K562 (cell line): ENCODE measurements around the gene CCDC97. TPM values are rescaled to one million over a fixed set of nuclear protein-coding genes. Genes with fewer than 3 reads are reported as not detected.

Experiments used
- ATAC-seq: fragments of 200-7000 bp; cut with Tn5 transposase; 3 replicates; pipeline ENCODE4 v1.9.1; 2020; ENCODE audit warnings: moderate library complexity
- BruUV-seq: library from RNA; stranded (reverse); fragments of 400-500 nt; replicated peaks from 2 replicates; lab custom pipeline; 2021; lab: Mats Ljungman, UMichigan
- CTCF ChIA-PET: fragments of 300-600 bp; formaldehyde crosslinking; extraction: SDS; loops from one replicate; lab custom pipeline; 2021; ENCODE audit warnings: low intra/inter-chr PET ratio; lab: Yijun Ruan, JAX
- POLR2A ChIA-PET: fragments of 300-600, 350-650 bp; sonication (Branson Sonifier 250); formaldehyde crosslinking; extraction: SDS; loops from one replicate; lab custom pipeline; 2021; ENCODE audit warnings: antibody characterized with exemption, inconsistent platforms; lab: Yijun Ruan, JAX
- DNase-seq, 4 experiments: peaks; one replicate each; pipeline versions ENCODE4 v3.0.0 to v3.0.0-alpha.2; 2011 to 2018; ENCODE audit warnings: low spot score in 3 of 4, mixed read lengths in 3 of 4; ENCODE audit errors: extremely low read depth in 1 of 4
- FAIRE-seq: peaks from 2 replicates; lab custom pipeline; 2011; peaks lifted over from hg19 to GRCh38; lab: Jason Lieb, UNC
- H2AFZ ChIP-seq: 2 replicates; pipeline ENCODE4 v1.6.0; 2011; ENCODE audit warnings: low read depth, low read length, control low read depth, inconsistent platforms
- H3K27ac ChIP-seq: fragments of 200-600 bp; 3 replicates; pipeline ENCODE4 v1.8.0; 2011; ENCODE audit warnings: low read depth, mild to moderate bottlenecking, control low read depth, inconsistent platforms, low read length, moderate library complexity, mixed read lengths; ENCODE audit errors: extremely low read depth
- H3K27me3 ChIP-seq, 2 experiments: fragments of 300-600 bp in 1 of 2; 2 replicates in 1 of 2; 3 replicates in 1 of 2; pipeline versions ENCODE4 v1.6.0 to v1.8.0; 2011; ENCODE audit warnings: inconsistent platforms in 2 of 2, low read length in 2 of 2, mild to moderate bottlenecking in 1 of 2, mixed read lengths in 1 of 2, moderate library complexity in 1 of 2; ENCODE audit not compliant: control insufficient read depth in 2 of 2, insufficient read depth in 2 of 2
- H3K36me3 ChIP-seq: fragments of 300-600 bp; 3 replicates; pipeline ENCODE4 v1.8.0; 2011; ENCODE audit warnings: mild to moderate bottlenecking, low read length, inconsistent platforms; ENCODE audit not compliant: control insufficient read depth, insufficient read depth
- H3K4me1 ChIP-seq, 2 experiments: fragments of 200-600 bp in 1 of 2; replicated peaks in 1 of 2; 2 replicates in 1 of 2; 3 replicates in 1 of 2; pipeline versions ENCODE4 v1.5.1 to v1.8.0; 2011; ENCODE audit warnings: inconsistent platforms in 2 of 2, low read length in 2 of 2, mild to moderate bottlenecking in 1 of 2, mixed read lengths in 1 of 2, moderate library complexity in 1 of 2; ENCODE audit not compliant: control insufficient read depth in 2 of 2, insufficient read depth in 2 of 2
- H3K4me2 ChIP-seq: 2 replicates; pipeline ENCODE4 v1.6.1; 2011; ENCODE audit warnings: low read length, control low read depth, inconsistent platforms, mixed read lengths; ENCODE audit not compliant: insufficient read depth
- H3K4me3 ChIP-seq: fragments of 200-600 bp; sonication (generic), shearing (Covaris generic); 2 replicates; pipeline ENCODE4 v1.5.1; 2016; ENCODE audit warnings: control low read depth, inconsistent platforms
- H3K79me2 ChIP-seq: fragments of 200-600 bp; 3 replicates; pipeline ENCODE4 v1.8.0; 2011; ENCODE audit warnings: low read length, inconsistent platforms; ENCODE audit not compliant: control insufficient read depth, insufficient read depth
- H3K9ac ChIP-seq, 2 experiments: 2 replicates each; pipeline versions ENCODE4 v1.6.0 to v1.6.1; 2011; ENCODE audit warnings: low read depth in 2 of 2, low read length in 2 of 2, control low read depth in 1 of 2, inconsistent platforms in 1 of 2, mild to moderate bottlenecking in 1 of 2, mixed read lengths in 1 of 2; ENCODE audit not compliant: insufficient read depth in 1 of 2
- H3K9me1 ChIP-seq: one replicate; pipeline ENCODE4 v1.6.0; 2011; ENCODE audit warnings: inconsistent platforms, mild to moderate bottlenecking, low read length, moderate library complexity; ENCODE audit not compliant: control insufficient read depth, insufficient read depth
- H3K9me3 ChIP-seq: replicated peaks from 2 replicates; pipeline ENCODE4 v1.5.1; 2011; ENCODE audit warnings: low read depth, low read length, inconsistent platforms; ENCODE audit not compliant: control insufficient read depth, insufficient read depth
- H4K20me1 ChIP-seq: replicated peaks from 2 replicates; pipeline ENCODE4 v1.6.1; 2011; ENCODE audit warnings: low read length, inconsistent platforms, mixed read lengths; ENCODE audit not compliant: control insufficient read depth, insufficient read depth
- CHD4 ChIP-seq: fragments of 200-600 bp; sonication (generic); IDR thresholded peaks from 3 replicates; pipeline ENCODE4 v1.6.1; 2012; ENCODE audit warnings: low read depth, mild to moderate bottlenecking, mixed read lengths, low read length, inconsistent platforms; ENCODE audit not compliant: insufficient read depth, insufficient replicate concordance, poor library complexity, severe bottlenecking
- HNRNPUL1 ChIP-seq: fragments of 200-400 bp; formaldehyde crosslinking; IDR thresholded peaks from 2 replicates; pipeline ENCODE4 v1.6.1; 2017; ENCODE audit warnings: low read length
- JUNB ChIP-seq: fragments of 450-650 bp; formaldehyde crosslinking; conservative IDR thresholded peaks from 2 replicates; pipeline ENCODE4 v1.4.0; 2020; ENCODE audit warnings: mild to moderate bottlenecking
- MTA1 ChIP-seq: fragments of 450-650 bp; IDR thresholded peaks from 2 replicates; pipeline ENCODE4 v1.6.1; 2017; ENCODE audit warnings: borderline replicate concordance
- POLR3A ChIP-seq: IDR thresholded peaks from 2 replicates; pipeline ENCODE4 v1.6.1; 2011; ENCODE audit warnings: borderline replicate concordance, mild to moderate bottlenecking, moderate library complexity; ENCODE audit not compliant: insufficient read length, insufficient read depth; ENCODE audit errors: extremely low read depth
- TAF15 ChIP-seq: fragments of 200-400 bp; formaldehyde crosslinking; IDR thresholded peaks from 2 replicates; pipeline ENCODE4 v1.6.1; 2017; ENCODE audit warnings: mild to moderate bottlenecking, low read depth, low read length, moderate library complexity
- TFAP4 ChIP-seq: sonication (generic); formaldehyde crosslinking; IDR thresholded peaks from 2 replicates; pipeline ENCODE4 v1.8.0; 2022; ENCODE audit warnings: missing genetic modification reagents, mild to moderate bottlenecking, moderate library complexity, borderline replicate concordance
- YBX1 ChIP-seq: fragments of 450-650 bp; IDR thresholded peaks from 2 replicates; pipeline ENCODE4 v1.7.1; 2016; ENCODE audit warnings: mild to moderate bottlenecking
- YY1 ChIP-seq, 3 experiments: IDR thresholded peaks; 2 replicates each; pipeline ENCODE4 v1.6.1; 2011; ENCODE audit warnings: low read length in 2 of 3, mild to moderate bottlenecking in 2 of 3, moderate library complexity in 2 of 3, borderline replicate concordance in 1 of 3, control low read depth in 1 of 3, low read depth in 1 of 3; ENCODE audit not compliant: insufficient read depth in 3 of 3, insufficient replicate concordance in 2 of 3, control insufficient read depth in 1 of 3, insufficient read length in 1 of 3; ENCODE audit errors: extremely low read depth in 1 of 3
- ZBTB7A ChIP-seq: IDR thresholded peaks from 2 replicates; pipeline ENCODE4 v1.6.1; 2011; ENCODE audit warnings: low read depth, mild to moderate bottlenecking, low read length, moderate library complexity, borderline replicate concordance; ENCODE audit not compliant: control insufficient read depth
- ZBTB9 ChIP-seq: fragments of 450-650 bp; formaldehyde crosslinking; IDR thresholded peaks from 2 replicates; pipeline ENCODE4 v1.4.0; 2020; ENCODE audit warnings: mild to moderate bottlenecking, moderate library complexity
- ZKSCAN3 ChIP-seq: fragments of 250-450 bp; sonication (Bioruptor Pico); IDR thresholded peaks from 2 replicates; pipeline ENCODE4 v1.4.0; 2020
- WGBS: fragments of 100-300 bp; shearing (Covaris generic); methylation state at CpG from one replicate; pipeline ENCODE4 v1.1.6; 2016; ENCODE audit warnings: low coverage, mixed read lengths; ENCODE audit not compliant: insufficient coverage; ENCODE audit errors: missing lambda C conversion rate; 5-methylcytosine and 5-hydroxymethylcytosine counted together
- in situ Hi-C: fragments of 300-500 bp; cut with MboI; formaldehyde crosslinking; loops from 4 replicates; pipeline ENCODE4 v1.15.0; 2018; ENCODE audit warnings: inconsistent platforms, mixed read lengths
- intact Hi-C: fragments of 100-400 bp; cut with micrococcal nuclease; formaldehyde crosslinking; loops from 2 replicates; pipeline ENCODE4 v1.14.2; 2022
- polyA plus RNA-seq, 8 experiments: library from polyadenylated mRNA; depleted of rRNA in 4 of 8; stranded (reverse) in 5 of 8; unstranded in 3 of 8; fragments of >200 nt; fragmentation: Nextera tagmentation in 2 of 8; fragmentation: Illumina TruSeq in 1 of 8; extraction: Ambion mirVana in 2 of 8; extraction: Trizol in 1 of 8; gene quantifications; 2 replicates each; pipeline versions ENCODE4 v1.2.1 to v1.2.3, GENCODE V29; 2011 to 2014; ENCODE audit warnings: inconsistent platforms in 1 of 8, missing spikeins in 1 of 8
- total RNA-seq, 7 experiments: library from RNA; depleted of rRNA in 6 of 7; stranded (reverse); fragments of >200 nt in 6 of 7; fragmentation: Illumina TruSeq in 2 of 7; extraction: Trizol in 2 of 7; gene quantifications; 2 replicates each; pipeline versions ENCODE4 v1.2.1 to v1.2.3, GENCODE V29; 2011 to 2021; ENCODE audit warnings: low replicate concordance in 1 of 7

CCDC97 gene
- total and polyA plus RNA-seq, 9 of the 15 experiments (the other 6 are each of a cell fraction or from before 2014, with no cell fraction given), result 0.60 to 16.5 (median 7.0) TPM

GRCh38 chr19:41371541-41371940 lies 61.6 kb downstream of the CCDC97 start:
- TF ChIP-seq YBX1 (no peak), HNRNPUL1 (no peak), ZBTB7A (no peak), TFAP4 (CRISPR knock-in tag) (no peak), YY1 (IDR thresholded peaks at IDR 0.05; ENCODE audit: borderline replicate concordance in 1 of 3, control insufficient read depth in 1 of 3, extremely low read depth in 1 of 3, insufficient read depth in 3 of 3, insufficient read length in 1 of 3, insufficient replicate concordance in 2 of 3, low read depth in 1 of 3, low read length in 2 of 3) (no peak), CHD4 (no peak), MTA1 (no peak), POLR3A (no peak), ZKSCAN3 (CRISPR knock-in tag) (no peak), TAF15 (no peak), ZBTB9 (no peak), JUNB (CRISPR knock-in tag) (no peak)
- H3K4me1 ChIP-seq, result peaks cover 18 to 41% of the 10 kb centered on the region in 2 experiments
- H3K9me1 ChIP-seq, result no peaks in the 10 kb centered on the region
- ChIA-PET CTCF (no interaction called here), POLR2A (no interaction called here)
- no peak overlapping the region for H3K4me2 ChIP-seq
- ATAC-seq, result no peak
- in situ Hi-C loops, result no loop called here
- no peaks in the 10 kb centered on the region for H3K27me3 ChIP-seq
- no TSS peak for BruUV-seq
- no peak overlapping the region for H3K4me3 ChIP-seq
- H3K9ac ChIP-seq, result no peak overlapping the region
- H2AFZ ChIP-seq, result no peak overlapping the region
- intact Hi-C loops, result no loop called here
- peaks cover 24% of the 10 kb centered on the region for H3K79me2 ChIP-seq
- no peak for DNase-seq
- no peak for FAIRE-seq
- no peaks in the 10 kb centered on the region for H4K20me1 ChIP-seq
- no peaks in the 10 kb centered on the region for H3K36me3 ChIP-seq
- H3K9me3 ChIP-seq, result no peaks in the 10 kb centered on the region
- WGBS, result 88% methylated on average over 8 of the region's 8 CpGs
- no peak overlapping the region for H3K27ac ChIP-seq
